Activated B cell treated with CpG ODN at 0.5 μM for 24 hours (primary cell): Measurements from ENCODE around the gene GSE1. TPM values are rescaled to one million over a fixed set of nuclear protein-coding genes. Genes with fewer than 3 reads are reported as not detected.

Experiments
- ATAC-seq: fragments of 200-7000 bp; cut with Tn5 transposase; one replicate; pipeline ENCODE4 v1.10.0; 2021; ENCODE audit warnings: low read depth, mild to moderate bottlenecking, moderate library complexity
- CTCF ChIA-PET: fragments of 350-600 bp; sonication (Branson Sonifier 250); formaldehyde crosslinking; loops from one replicate; lab custom pipeline; 2021; ENCODE audit warnings: antibody characterized with exemption; lab: Charles Lee
- POLR2A ChIA-PET: fragments of 350-600 bp; sonication (Branson Sonifier 250); formaldehyde crosslinking; loops from one replicate; lab custom pipeline; 2021; ENCODE audit warnings: antibody characterized with exemption; lab: Charles Lee
- DNase-seq: peaks from one replicate; pipeline ENCODE4 v3.0.0; 2022
- H3K27ac Mint-ChIP-seq: one replicate; pipeline ENCODE4 v1.8.0; 2020; ENCODE audit warnings: mixed read lengths
- H3K27me3 Mint-ChIP-seq: one replicate; pipeline ENCODE4 v1.8.0; 2021; ENCODE audit warnings: mixed read lengths
- H3K36me3 Mint-ChIP-seq: one replicate; pipeline ENCODE4 v1.8.0; 2021; ENCODE audit warnings: low read depth, mixed read lengths
- H3K4me1 Mint-ChIP-seq: one replicate; pipeline ENCODE4 v1.8.0; 2021; ENCODE audit warnings: mixed read lengths
- H3K4me3 Mint-ChIP-seq: one replicate; pipeline ENCODE4 v1.8.0; 2020; ENCODE audit warnings: mild to moderate bottlenecking, mixed read lengths
- H3K9me3 Mint-ChIP-seq: one replicate; pipeline ENCODE4 v1.8.0; 2020; ENCODE audit warnings: mixed read lengths
- intact Hi-C: fragments of 100-400 bp; cut with micrococcal nuclease; formaldehyde crosslinking; loops from one replicate; pipeline ENCODE4 v1.15.1; 2024
- total RNA-seq: library from RNA; stranded (reverse); gene quantifications from 2 replicates; pipeline ENCODE4 v1.2.3, GENCODE V29; 2022
- TF ChIP-seq, protein P1 (sequence below): fragments of 200-600 bp; IDR thresholded peaks from one replicate; pipeline ENCODE4 v1.8.0; 2022; ENCODE audit warnings: antibody characterized with exemption, mild to moderate bottlenecking

GSE1 gene
- total RNA-seq, 1 donor from 2014 or later, result 48.3 TPM

DNA sequence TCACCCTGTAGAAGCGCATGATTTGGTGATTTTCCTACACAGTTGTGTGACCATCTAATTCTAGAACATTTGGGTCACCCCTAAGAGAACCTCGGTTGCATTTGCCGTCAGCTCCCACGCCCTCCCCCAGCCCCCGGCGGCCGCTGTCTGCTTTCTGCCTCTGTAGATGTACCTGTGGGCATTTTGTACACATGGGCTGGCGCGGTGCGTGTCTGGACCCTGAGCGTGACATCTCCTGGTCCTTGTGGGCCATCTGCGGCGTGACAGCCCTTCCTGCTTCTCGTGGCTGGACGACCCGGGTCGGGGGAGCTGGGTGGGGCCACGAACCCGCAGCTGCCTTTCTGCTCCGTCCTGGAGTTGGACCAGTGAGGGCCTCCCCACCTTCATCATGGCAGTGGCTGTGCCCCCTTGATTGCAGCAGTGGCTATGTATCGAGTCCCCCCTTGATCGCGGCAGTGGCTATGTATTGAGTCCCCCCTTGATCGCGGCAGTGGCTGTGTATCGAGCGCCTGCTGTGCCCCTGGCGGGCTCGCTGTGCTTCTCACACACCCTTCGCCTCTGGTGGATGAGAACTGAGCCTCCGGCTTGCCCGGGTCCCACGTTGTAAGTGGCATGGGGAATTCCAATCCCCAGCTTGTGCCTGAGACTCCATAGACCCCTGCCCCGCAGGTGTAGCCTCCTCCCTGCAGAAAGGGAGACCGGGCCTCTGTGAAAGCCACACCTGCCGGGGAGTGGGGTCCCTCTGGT, 24.1 kb downstream of the GSE1 start:
- ChIA-PET CTCF (interaction anchor here (1.0 kb wide), 1 partner anchor 217 kb away, joined by 4 read pairs; no protein-coding TSS in a partner anchor), POLR2A (no interaction called here)
- DNase-seq, result no peak
- Mint-ChIP-seq H3K4me3 (no peak overlapping the region), H3K27me3 (no peaks in the 10 kb centered on the region), H3K9me3 (no peaks in the 10 kb centered on the region), H3K36me3 (peaks cover 15% of the 10 kb centered on the region), H3K4me1 (peaks cover 4% of the 10 kb centered on the region), H3K27ac (no peak overlapping the region)
- TF ChIP-seq, protein P1, sequence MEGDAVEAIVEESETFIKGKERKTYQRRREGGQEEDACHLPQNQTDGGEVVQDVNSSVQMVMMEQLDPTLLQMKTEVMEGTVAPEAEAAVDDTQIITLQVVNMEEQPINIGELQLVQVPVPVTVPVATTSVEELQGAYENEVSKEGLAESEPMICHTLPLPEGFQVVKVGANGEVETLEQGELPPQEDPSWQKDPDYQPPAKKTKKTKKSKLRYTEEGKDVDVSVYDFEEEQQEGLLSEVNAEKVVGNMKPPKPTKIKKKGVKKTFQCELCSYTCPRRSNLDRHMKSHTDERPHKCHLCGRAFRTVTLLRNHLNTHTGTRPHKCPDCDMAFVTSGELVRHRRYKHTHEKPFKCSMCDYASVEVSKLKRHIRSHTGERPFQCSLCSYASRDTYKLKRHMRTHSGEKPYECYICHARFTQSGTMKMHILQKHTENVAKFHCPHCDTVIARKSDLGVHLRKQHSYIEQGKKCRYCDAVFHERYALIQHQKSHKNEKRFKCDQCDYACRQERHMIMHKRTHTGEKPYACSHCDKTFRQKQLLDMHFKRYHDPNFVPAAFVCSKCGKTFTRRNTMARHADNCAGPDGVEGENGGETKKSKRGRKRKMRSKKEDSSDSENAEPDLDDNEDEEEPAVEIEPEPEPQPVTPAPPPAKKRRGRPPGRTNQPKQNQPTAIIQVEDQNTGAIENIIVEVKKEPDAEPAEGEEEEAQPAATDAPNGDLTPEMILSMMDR, result no peak
- intact Hi-C loops, result no loop called here
- ATAC-seq, result no peak

DNA sequence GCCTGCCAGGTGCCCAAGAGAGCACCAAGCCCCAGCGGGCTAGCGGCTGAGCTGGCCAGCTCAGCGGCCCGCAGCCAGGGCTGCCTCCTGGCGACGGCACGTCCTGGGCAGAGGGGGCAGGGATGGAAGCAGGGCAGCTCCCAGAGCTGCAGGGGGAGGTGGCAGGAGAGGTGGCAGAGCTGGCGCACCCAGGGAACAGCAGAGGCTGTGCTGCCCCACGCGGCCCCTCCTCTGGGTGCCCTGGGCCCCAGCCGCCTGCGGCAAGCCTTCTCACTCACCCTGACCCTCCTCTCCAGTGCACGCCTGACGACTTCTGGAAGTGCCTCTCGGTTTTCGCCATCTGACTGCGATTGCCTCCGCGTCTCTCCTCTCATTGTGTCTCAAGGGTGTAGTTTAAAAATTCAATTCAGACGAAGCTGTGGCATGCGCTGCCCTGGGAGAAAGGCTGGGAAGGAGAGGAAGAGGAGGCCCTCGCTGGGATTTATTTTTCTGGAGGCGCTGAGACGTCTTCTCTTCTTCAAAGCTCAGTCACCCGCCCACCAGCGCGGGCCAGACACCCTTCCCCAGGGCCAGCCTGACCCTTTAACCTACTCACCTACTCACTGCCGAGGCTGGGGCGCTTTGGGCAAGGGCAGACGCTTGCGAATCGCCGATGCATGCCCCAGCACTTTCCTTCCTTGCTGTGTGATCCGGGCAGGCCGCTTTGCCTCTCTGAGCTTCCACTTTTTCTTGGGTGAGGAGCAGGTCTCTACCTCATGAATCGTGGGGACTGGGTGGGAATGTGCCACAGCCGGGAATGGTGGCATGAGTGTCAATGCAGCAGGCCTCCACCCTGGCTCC, 24.9 kb downstream of the GSE1 start:
- intact Hi-C loops, result no loop called here
- no peak for DNase-seq
- Mint-ChIP-seq H3K27me3 (no peaks in the 10 kb centered on the region), H3K4me3 (no peak overlapping the region), H3K36me3 (peaks cover 15% of the 10 kb centered on the region), H3K9me3 (no peaks in the 10 kb centered on the region), H3K4me1 (peaks cover 4% of the 10 kb centered on the region), H3K27ac (no peak overlapping the region)
- TF ChIP-seq, protein P1, result no peak
- ChIA-PET CTCF (no interaction called here), POLR2A (no interaction called here)
- no peak for ATAC-seq

DNA sequence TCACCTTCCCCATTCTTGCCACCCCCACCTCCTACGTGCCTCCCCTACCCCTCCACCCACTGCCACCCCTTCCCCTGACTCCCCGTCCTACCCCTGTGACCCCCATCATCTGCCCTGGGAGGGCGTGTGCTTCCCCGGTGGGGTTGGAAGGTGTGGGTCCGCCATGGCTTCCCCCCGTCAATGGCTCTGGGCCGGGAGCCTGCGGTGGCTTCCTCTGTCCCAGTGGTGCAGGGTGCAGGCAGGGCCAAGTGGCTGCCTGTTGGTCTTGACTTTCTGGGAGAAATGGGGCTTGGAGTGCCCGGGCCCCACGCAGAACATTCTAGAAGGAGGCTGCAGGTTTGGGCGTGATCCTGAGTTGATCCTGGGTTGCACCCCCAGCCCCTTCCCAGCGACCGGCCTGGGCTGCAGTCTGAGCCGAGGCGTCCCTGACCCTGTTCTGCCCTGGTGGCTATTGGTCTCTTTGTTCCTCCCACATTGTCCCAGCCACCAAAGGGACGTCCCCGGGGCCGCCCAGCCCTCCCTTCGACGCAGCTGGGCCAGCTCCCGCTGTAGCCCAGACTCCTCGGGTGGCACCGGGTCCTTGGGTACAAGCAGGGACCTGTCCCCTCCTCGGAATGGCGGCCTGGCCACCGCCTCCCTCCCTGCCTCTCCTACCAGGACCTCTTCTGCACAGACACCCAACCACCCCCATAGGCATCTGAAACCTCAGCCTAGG, 25.7 kb downstream of the GSE1 start:
- CTCF ChIA-PET, result no interaction called here
- Mint-ChIP-seq H3K36me3 (peaks cover 15% of the 10 kb centered on the region), H3K9me3 (no peaks in the 10 kb centered on the region), H3K27ac (no peak overlapping the region), H3K4me3 (no peak overlapping the region), H3K27me3 (no peaks in the 10 kb centered on the region), H3K4me1 (peaks cover 5% of the 10 kb centered on the region)
- DNase-seq (no peak), ATAC-seq (no peak)
- TF ChIP-seq, protein P1, result no peak
- POLR2A ChIA-PET, result no interaction called here
- intact Hi-C loops, result no loop called here

DNA sequence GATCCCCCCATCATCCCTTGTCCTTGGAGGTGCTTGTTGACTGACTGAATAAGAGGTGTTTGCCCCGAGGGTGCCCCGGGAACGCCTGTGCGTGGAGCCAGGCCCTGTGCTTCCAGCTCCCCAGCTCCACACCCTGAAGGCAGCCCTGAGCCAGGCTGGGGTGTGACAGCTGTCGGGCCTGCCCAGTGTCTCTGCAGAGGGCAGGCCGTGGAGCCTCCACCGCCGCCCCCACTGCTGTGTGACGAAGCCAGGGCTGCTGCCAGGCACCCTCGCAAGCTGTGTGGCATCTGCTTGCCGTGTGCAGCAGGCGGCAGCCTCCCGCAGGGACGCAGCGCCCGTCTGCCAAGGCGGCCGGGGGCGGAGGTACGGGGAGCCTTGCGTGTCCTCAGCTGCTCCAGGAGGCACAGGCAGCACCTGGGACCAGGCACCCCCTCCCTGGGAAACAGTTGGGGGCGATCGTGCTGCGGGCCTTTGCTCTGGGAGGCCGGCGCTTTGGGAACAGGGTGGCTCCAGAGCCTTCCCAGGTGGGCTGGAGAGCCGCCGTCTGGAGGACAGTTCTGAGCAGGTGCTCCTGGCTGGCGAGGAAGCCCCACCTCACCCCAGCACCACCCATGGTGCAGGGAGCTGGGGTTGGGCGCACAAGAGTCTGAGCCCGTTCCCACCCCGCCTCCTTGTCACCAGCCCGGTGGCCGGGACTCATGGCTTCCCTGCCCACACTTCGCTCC, 26.6 kb downstream of the GSE1 start:
- ATAC-seq (no peak), DNase-seq (no peak)
- intact Hi-C loops, result no loop called here
- ChIA-PET CTCF (no interaction called here), POLR2A (no interaction called here)
- Mint-ChIP-seq H3K4me3 (no peak overlapping the region), H3K36me3 (peaks cover 17% of the 10 kb centered on the region), H3K27me3 (no peaks in the 10 kb centered on the region), H3K4me1 (peaks cover 5% of the 10 kb centered on the region), H3K9me3 (no peaks in the 10 kb centered on the region), H3K27ac (no peak overlapping the region)
- TF ChIP-seq, protein P1, result no peak
